Activated naive CD4-positive, alpha-beta T cell treated with anti-CD3 and anti-CD28 coated beads, Interleukin-2, amount 10 ng/mL, durations not matched to agents 7 days and 5 days (primary cell): ENCODE data around the gene FAM118A.
A peak's percentile ranks its signal among the peaks of the same experiment; 100 is the strongest.
"Not testable (repeated sequence)": the region's sequence is repeated elsewhere in the genome, so short reads cannot be mapped to it uniquely, and the experiment has no call there.

Source experiments
- CTCF ChIA-PET: fragments of 350-600 bp; sonication (Branson Sonifier 250); formaldehyde crosslinking; loops from one replicate; lab custom pipeline; 2021; ENCODE audit warnings: antibody characterized with exemption; lab: Charles Lee
- DNase-seq: peaks from one replicate; pipeline ENCODE4 v3.0.0-alpha.2; 2020
- H3K27ac Mint-ChIP-seq: one replicate; pipeline ENCODE4 v1.8.0; 2021; ENCODE audit warnings: mild to moderate bottlenecking, moderate library complexity, mixed read lengths
- H3K27me3 Mint-ChIP-seq: one replicate; pipeline ENCODE4 v1.8.0; 2021; ENCODE audit warnings: mild to moderate bottlenecking, mixed read lengths
- H3K36me3 Mint-ChIP-seq: one replicate; pipeline ENCODE4 v1.8.0; 2021; ENCODE audit warnings: mixed read lengths
- H3K4me1 Mint-ChIP-seq: one replicate; pipeline ENCODE4 v1.8.0; 2021; ENCODE audit warnings: mixed read lengths
- H3K4me3 Mint-ChIP-seq: one replicate; pipeline ENCODE4 v1.8.0; 2021; ENCODE audit warnings: mild to moderate bottlenecking, moderate library complexity, mixed read lengths
- H3K9me3 Mint-ChIP-seq: one replicate; pipeline ENCODE4 v1.8.0; 2021; ENCODE audit warnings: mixed read lengths

FAM118A gene

DNA sequence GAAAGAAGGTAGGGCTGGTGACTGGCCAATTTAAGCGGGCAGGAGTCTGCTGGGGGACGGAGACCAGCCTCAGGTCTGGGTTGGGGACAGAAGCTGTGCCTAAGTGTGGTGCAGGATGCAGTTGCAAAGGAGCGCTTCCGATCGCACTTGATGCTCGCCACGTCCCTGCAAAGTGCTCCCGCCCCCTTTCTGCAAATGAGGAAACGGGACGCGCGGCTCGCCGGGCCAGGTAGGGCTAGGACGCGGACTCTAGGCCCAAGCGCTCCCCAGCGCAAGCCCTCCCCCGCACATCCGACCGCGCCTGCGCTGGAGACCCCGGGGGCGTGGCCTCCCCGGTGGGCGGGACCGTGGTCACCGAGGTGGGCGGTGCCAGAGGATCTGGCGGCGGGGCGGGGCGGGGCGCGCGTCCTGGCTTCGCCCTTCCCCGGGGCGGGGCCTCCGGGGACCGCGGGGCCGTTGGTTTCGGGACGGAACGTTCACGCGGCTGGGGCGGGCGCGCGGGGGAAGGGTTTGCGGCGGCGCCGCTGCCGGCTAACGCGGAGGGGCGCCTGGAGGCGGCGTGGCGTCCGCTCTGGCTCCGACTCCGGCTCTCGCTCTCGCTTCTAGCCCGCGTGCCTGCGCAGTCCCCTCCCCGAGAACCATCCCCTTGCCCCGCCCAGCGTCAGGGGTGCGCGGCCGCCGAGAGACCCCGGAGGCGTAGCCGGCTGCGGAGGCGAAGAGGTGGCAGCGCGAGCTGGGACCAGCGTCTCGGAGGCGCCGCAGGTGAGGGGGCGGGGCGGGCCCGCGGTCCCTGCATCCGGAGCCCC is at the start of gene FAM118A:
TSS of gene FAM118A (plus strand) at position 513 of the 806 bp plus-strand sequence. CDS start 12,446 bp downstream, outside the sequence.
- no peaks in the 10 kb centered on the region for H3K9me3 Mint-ChIP-seq
- CTCF ChIA-PET: no interaction called here

DNA sequence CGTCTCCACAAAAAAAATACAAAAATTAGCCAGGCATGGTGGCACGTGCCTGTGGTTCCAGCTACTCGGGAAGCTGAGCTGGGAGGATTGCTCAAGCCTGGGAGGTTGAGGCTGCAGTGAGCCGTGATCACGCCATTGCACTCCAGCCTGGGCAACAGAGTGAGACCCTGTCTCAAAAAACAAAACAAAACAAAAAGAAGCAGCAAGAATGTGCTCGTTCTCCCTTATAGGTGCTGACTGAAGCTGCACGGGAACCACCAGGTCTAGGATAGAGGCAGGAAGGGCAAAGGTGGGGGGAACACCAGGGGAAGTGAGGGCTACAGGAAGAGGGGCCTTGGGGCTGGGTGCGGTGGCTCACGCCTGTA is 49.4 kb upstream of the FAM118A start:
- DNase-seq, H3K9me3 Mint-ChIP-seq, H3K4me3 Mint-ChIP-seq, H3K27ac Mint-ChIP-seq, H3K36me3 Mint-ChIP-seq, H3K4me1 Mint-ChIP-seq, CTCF ChIA-PET: not testable (repeated sequence)
- H3K27me3 Mint-ChIP-seq: peaks cover 58% of the 10 kb centered on the region

More for the DNA sequence above, at the start of gene FAM118A:
- DNase-seq: peak; percentile 94
- H3K36me3 Mint-ChIP-seq: peaks cover 25% of the 10 kb centered on the region
- H3K27ac Mint-ChIP-seq: peak within 1 kb of the TSS; percentile 91
- peaks cover 54% of the 10 kb centered on the region for H3K4me1 Mint-ChIP-seq
- peaks cover 4% of the 10 kb centered on the region for H3K27me3 Mint-ChIP-seq
- H3K4me3 Mint-ChIP-seq: peak within 1 kb of the TSS; percentile 78

DNA sequence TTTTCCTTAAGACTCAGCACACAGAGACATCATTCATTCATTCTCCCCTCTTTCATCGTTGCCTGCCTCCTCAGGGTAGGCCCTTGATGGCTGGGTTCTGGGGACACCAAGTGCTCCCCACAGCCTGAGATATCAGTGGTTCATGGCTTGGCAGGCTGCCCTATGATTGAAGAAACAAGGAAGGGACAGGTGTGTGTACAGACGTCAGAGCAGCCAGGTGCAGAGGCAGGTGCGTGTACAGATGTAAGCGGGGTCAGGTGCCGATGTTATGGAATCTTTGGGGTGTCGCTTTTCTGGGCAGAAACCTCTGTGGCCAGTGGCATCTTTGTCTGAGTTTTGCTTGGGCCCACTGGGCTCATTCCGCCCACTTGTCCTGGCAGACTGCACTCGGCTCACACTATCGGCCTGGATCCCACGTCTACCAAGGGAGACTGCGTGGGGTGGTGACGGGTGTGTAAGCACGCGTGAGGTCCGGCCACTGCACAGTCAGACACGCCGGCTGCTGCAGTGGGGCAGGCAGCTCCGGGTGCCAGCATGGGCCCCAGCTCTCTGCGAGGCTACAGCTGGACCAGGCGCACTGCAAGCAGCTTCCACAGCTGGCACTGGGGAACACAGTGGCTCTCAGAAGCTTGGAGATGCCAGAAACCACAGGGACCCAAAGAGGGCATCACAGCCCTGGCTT is 48.2 kb upstream of the FAM118A start:
- no peaks in the 10 kb centered on the region for H3K9me3 Mint-ChIP-seq
- no peaks in the 10 kb centered on the region for H3K4me1 Mint-ChIP-seq
- H3K27me3 Mint-ChIP-seq: peaks cover 70% of the 10 kb centered on the region
- no peak overlapping the region for H3K27ac Mint-ChIP-seq
- H3K36me3 Mint-ChIP-seq: no peaks in the 10 kb centered on the region
- CTCF ChIA-PET: interaction anchor here (0.6 to 1.2 kb wide), 4 partner anchors 10 to 256 kb away, joined by 3 to 4 read pairs (median 3); no protein-coding TSS in a partner anchor
- no peak overlapping the region for H3K4me3 Mint-ChIP-seq
- no peak for DNase-seq

DNA sequence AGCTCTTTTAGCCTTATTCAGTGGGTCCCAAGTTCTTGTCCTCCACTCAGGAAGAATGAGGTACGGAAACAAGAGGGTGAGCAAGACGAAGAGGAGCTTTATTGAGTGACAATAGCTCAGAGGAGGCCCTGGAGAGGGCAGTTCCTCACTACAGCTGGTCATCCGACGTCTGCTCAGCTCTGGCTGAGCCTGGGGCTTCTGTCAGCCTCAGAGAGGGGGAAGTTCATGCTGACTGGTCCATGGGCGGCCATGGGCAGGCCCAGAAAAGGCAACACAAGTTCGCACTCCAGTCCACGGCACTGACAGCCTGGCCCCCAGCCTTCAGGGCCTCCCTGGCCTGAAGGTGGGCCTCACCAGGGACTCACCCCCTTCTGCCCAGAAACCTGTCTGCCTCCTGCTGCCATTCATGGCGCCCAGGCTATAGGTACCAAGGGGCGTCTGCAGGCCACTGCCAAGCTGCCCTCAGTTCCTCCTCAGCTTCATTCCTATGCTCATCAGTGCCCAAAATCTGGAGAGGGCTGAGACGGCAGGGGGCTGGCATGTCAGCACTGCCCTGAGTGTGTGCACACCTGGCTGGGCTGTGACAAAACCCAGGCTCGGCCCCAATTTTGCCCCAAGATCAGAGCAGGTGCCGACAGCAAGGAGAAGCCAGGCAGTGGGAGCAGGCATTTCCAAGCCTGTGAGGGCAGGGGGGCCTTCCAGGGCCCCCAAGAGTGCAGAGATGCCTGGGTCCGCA is 47.4 kb upstream of the FAM118A start:
- Mint-ChIP-seq H3K27me3 (peaks cover 76% of the 10 kb centered on the region), H3K4me1 (no peaks in the 10 kb centered on the region), H3K27ac (no peak overlapping the region), H3K36me3 (no peaks in the 10 kb centered on the region), H3K9me3 (no peaks in the 10 kb centered on the region), H3K4me3 (no peak overlapping the region)
- CTCF ChIA-PET: interaction anchor here (0.6 to 1.2 kb wide), 4 partner anchors 9 to 255 kb away, joined by 3 to 4 read pairs (median 3); no protein-coding TSS in a partner anchor
- DNase-seq: no peak

DNA sequence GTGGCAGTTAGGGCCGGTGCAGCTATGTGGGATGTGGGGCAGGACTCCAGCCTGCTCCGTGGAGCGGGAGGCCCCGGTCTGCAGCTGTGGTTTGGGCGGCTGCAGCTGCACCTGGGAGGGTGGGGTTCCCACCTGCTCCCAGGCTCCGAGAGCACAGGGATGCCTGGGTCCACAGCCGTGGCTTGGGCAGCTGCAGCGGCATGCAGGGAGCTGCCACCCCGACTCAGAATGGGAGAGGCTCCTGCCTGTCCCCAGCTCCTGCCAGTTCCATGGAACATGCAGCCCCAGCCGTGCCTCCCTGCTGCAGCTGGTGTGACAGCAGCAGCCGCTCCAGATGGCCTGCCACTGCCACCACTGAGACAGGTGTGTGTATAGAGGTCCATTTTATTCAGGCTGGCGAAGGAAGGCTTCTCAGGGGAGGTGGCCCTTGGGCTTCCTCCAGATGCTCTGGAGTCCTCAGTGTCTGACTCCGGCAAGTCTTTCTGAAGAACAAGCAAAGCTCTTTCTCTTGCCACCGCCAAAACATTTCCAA is 46.7 kb upstream of the FAM118A start:
- no peak for DNase-seq
- Mint-ChIP-seq H3K4me1 (no peaks in the 10 kb centered on the region), H3K27me3 (peaks cover 83% of the 10 kb centered on the region), H3K27ac (no peak overlapping the region), H3K4me3 (no peak overlapping the region), H3K9me3 (no peaks in the 10 kb centered on the region), H3K36me3 (no peaks in the 10 kb centered on the region)
- CTCF ChIA-PET: no interaction called here

DNA sequence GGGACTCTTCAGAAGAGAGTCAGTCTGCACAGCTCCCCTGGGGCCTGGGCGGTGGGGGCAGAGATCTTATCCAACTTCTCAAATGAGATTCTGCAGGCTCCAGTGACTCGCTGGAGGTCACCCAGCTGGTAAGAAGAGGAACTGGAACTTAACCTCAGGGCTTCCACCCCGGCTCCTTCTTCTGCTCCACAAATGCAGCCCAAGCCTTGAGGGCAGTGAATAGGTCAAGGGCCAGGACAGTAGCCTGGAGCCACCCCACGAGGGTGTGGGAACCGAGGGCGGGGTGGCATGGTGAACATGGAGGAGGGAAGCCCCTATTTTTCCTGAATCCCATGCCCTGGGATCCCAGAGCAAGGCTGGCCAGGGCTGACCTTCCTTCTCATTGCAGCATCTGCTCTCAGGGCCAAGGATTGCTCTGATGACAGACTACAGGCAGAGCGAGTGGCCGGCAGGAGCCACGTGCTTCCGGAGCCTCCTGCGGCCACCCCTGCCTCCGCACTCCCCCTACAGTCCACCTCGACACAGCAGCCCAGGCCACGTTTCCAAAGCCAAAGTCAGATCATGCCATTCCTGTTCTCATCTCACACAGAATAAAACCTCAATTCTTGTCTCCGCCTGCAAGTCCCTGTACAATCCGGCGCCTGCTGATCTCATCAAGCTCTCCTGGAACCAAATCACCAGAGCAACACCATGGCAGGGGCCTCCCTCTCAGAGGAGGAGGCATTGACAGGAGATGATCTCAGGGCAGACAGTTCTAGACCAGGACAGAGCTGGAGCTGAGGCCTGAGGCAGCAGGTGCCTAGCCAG is 46.1 kb upstream of the FAM118A start:
- H3K36me3 Mint-ChIP-seq: no peaks in the 10 kb centered on the region
- no peak overlapping the region for H3K27ac Mint-ChIP-seq
- peaks cover 89% of the 10 kb centered on the region for H3K27me3 Mint-ChIP-seq
- no peak for DNase-seq
- no peak overlapping the region for H3K4me3 Mint-ChIP-seq
- H3K9me3 Mint-ChIP-seq: no peaks in the 10 kb centered on the region
- H3K4me1 Mint-ChIP-seq: peaks cover 2% of the 10 kb centered on the region
- CTCF ChIA-PET: interaction anchor here (1.1 kb wide), 1 partner anchor 291 kb away, joined by 3 read pairs; no protein-coding TSS in a partner anchor

DNA sequence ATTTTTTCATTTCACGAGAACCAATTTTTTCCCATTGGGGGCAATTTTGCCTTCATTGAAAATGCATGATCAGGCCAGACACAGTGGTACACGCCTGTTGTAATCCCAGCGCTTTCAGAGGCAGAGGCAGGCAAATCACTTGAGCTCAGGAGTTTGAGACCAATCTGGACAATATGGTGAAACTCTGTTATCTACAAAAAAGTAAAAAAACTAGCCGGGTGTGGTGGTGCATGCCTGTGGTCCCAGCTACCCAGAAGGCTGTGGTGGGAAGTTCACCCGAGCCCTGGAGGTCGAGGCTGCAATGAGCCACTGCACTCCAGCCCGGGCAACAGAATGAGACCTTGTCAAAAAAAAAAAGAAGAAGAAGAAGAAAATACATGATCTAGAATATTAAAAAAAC is 44.2 kb upstream of the FAM118A start:
- Mint-ChIP-seq H3K4me1 (peaks cover 10% of the 10 kb centered on the region), H3K9me3 (no peaks in the 10 kb centered on the region), H3K4me3 (no peak overlapping the region), H3K27ac (no peak overlapping the region), H3K36me3 (no peaks in the 10 kb centered on the region), H3K27me3 (peaks cover 93% of the 10 kb centered on the region)
- CTCF ChIA-PET: interaction anchor here (1.4 to 1.5 kb wide), 2 partner anchors 164 to 168 kb away, joined by 4 read pairs; no protein-coding TSS in a partner anchor
- DNase-seq: no peak

DNA sequence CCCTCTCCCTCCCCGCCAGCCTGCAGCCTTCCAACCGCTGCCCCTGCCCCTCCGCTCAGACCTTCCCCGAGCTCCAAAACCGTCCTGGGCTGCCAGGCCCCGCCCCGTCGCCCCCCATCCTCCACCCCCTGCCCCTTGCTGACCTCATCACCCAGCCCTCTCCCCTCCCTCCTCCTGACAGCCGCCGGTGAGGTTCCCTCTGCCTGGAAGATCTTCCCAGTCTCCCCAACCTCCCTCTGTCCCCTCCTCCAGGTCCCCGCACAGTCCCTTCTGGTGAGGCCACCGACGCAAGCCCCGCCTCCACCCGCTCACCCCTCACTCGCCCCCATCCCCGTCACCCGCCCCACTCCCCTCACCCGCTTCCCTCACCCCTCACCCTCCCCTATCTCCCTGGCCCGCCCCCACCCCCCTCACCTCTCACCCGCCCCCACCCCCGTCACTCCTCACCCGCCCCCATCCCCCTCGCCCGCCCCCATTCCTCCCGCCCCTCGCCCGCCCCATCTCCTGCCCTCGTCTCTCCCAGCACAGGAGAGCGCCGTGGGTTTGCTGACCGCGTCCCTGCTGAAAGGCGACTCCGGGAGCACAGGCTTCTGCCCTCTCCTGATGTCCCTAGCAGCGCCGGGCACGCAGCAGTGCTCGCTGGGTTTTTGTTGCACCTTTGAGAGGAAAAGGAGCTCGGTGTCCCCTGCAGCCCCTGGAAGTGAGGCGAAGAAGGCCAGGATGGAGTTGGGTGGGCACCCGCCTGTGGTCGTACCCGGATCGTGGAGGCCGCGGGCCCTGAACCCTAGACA is 41.4 kb upstream of the FAM118A start:
- H3K27me3 Mint-ChIP-seq: peaks cover 86% of the 10 kb centered on the region
- no peaks in the 10 kb centered on the region for H3K36me3 Mint-ChIP-seq
- no peak overlapping the region for H3K27ac Mint-ChIP-seq
- H3K9me3 Mint-ChIP-seq: no peaks in the 10 kb centered on the region
- peak; percentile 59 for DNase-seq
- peaks cover 10% of the 10 kb centered on the region for H3K4me1 Mint-ChIP-seq
- H3K4me3 Mint-ChIP-seq: peak overlapping the region; percentile 70
- CTCF ChIA-PET: interaction anchor here (0.7 to 1.0 kb wide), 2 partner anchors 168 to 286 kb away, joined by 3 to 4 read pairs; no protein-coding TSS in a partner anchor

DNA sequence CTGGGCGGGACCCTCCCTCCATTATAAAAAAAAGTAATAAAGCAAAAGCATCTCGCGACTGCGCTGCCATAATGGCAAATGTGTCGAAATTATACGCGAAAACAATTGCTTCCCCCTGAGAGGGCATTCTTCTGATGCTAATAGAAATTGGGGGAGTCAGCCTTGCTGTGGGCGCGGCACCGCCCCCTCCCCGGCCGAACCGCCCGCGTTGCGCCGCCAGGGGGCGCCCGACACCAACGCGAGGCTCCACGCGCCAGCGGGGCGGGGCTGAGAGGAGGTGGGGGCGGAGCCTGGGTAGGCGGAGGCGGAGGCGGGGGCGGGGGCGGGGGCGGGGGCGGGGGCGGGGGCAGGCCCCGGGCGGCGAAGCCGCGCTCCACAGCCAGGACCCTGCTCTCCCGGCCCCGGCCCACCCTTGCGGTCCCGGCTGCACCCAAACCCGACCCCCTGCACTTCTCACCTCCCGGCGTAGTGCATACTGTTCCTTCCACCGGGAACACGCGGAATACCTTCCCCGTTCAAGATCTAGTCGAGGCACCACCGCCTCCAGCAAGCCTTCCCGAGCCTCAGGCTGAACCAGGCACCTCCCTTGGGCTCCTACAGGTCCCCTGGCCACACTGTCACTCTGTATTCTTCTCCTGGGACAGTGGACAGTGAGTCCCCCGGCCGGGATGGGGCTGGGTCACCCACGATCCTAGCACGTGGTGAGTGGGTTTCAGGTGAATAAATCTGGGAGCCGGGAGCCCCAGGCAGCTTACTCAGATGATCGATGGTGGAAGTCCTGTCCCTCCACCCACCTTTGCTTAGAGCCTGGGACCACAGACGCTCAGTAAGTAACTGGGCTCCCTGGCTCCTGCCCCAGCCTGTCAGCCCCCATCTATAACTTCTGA is 40.5 kb upstream of the FAM118A start:
- CTCF ChIA-PET: interaction anchor here (1.0 kb wide), 1 partner anchor 169 kb away, joined by 4 read pairs; no protein-coding TSS in a partner anchor
- no peaks in the 10 kb centered on the region for H3K9me3 Mint-ChIP-seq
- peak; percentile 89 for DNase-seq
- H3K27ac Mint-ChIP-seq: no peak overlapping the region
- peak overlapping the region; percentile 70 for H3K4me3 Mint-ChIP-seq
- H3K4me1 Mint-ChIP-seq: peaks cover 10% of the 10 kb centered on the region
- H3K27me3 Mint-ChIP-seq: peaks cover 83% of the 10 kb centered on the region
- no peaks in the 10 kb centered on the region for H3K36me3 Mint-ChIP-seq

DNA sequence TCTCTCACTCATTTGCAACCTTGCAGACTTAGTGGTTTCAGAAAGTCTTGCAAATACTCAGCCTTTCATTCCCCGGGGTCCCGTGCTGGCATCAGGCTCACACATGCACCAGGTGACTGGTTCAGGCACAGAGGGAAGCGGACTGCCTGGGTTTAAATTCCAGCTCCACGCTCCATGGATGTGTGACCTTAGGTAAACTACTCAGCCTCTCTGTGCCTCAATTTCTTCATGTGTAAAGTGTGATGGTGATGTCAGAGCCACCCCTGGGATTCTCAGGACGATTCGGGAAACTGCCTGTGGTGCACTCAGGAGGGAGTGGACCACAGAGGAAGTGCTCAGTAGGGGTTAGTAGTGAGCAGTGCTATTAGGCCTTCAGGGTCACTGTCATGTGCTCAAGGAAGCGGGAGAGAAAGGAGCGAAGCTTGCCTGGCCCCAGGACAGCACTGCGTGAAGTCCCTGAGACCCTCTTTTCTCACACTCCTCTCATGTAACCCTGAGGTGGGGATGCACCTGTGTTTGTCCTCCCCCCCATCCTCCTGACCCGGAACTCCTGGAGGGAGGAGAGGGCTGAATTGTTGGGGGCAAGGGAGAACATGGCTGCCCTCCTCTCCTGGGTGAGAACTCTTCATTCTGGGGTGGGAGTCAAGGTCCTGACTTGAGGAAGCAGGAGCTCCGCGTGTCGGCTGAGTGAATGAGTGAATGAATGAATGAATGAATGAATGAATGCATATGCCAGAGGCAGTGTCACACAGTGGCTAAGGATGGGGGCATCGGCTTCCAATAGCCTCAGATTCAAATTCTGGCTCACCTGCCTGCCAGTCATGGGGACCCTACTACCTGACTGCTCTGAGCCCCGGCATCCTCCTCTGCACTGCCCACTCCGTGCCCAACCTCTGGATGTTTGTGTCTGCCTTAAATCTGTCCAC is 39.4 kb upstream of the FAM118A start:
- peaks cover 10% of the 10 kb centered on the region for H3K4me1 Mint-ChIP-seq
- no peak for DNase-seq
- CTCF ChIA-PET: interaction anchor here (1.3 to 2.1 kb wide), 2 partner anchors 163 to 164 kb away, joined by 3 to 7 read pairs; no protein-coding TSS in a partner anchor
- no peaks in the 10 kb centered on the region for H3K9me3 Mint-ChIP-seq
- H3K36me3 Mint-ChIP-seq: no peaks in the 10 kb centered on the region
- no peak overlapping the region for H3K27ac Mint-ChIP-seq
- H3K4me3 Mint-ChIP-seq: peak overlapping the region; percentile 57
- H3K27me3 Mint-ChIP-seq: peaks cover 80% of the 10 kb centered on the region

DNA sequence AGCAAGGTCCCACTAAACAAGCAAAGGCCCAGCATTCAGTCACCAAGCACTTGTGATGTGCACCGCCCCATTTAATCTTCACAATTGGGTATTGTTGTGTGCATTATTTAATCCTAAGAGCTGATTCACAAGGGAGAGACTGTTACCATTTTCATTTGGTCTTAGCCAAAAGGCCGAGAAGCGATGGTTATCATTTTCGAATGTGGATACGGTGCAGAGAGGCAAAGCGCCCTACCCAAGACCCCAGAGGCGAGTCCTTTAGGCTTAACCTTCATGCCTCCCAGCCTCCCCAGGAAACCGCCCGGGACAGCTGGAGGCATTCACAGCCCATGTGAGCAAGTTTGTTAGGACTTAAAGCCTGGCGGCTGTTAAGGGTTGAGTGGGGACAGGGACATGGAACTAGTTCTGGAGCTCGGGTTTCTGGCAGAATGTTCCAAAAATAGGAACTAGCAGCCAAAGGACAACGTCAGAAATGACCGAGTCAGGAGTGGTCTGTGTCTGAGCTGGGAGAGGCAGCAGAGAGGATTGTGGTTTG is 38.0 kb upstream of the FAM118A start:
- Mint-ChIP-seq H3K9me3 (no peaks in the 10 kb centered on the region), H3K4me3 (no peak overlapping the region), H3K36me3 (no peaks in the 10 kb centered on the region), H3K27me3 (peaks cover 74% of the 10 kb centered on the region), H3K4me1 (peaks cover 10% of the 10 kb centered on the region), H3K27ac (no peak overlapping the region)
- CTCF ChIA-PET: interaction anchor here (1.1 to 2.1 kb wide), 4 partner anchors 10 to 282 kb away, joined by 3 to 7 read pairs (median 4); no protein-coding TSS in a partner anchor
- no peak for DNase-seq
